Large intestine (tissue), 3 donors: ENCODE results near the gene EIF2D. TPM values are rescaled to one million over a fixed set of nuclear protein-coding genes. Genes with fewer than 3 reads are reported as not detected.
"Not testable (repeated sequence)": the region's sequence is repeated elsewhere in the genome, so short reads cannot be mapped to it uniquely, and the experiment has no call there.

ENCODE experiments used
- DNase-seq, 2 donors: peaks; one replicate each; pipeline versions ENCODE4 v3.0.0 to v3.0.0-alpha.2; 2013
- H3K27ac ChIP-seq: one replicate; pipeline ENCODE4 v1.5.1; 2013; ENCODE audit warnings: low read length
- H3K27me3 ChIP-seq: 2 replicates; pipeline ENCODE4 v1.6.1; 2013; ENCODE audit warnings: low read length; ENCODE audit not compliant: control insufficient read depth, insufficient read depth
- H3K36me3 ChIP-seq: 2 replicates; pipeline ENCODE4 v1.6.1; 2013; ENCODE audit warnings: low read length; ENCODE audit not compliant: control insufficient read depth, insufficient read depth
- H3K4me1 ChIP-seq: one replicate; pipeline ENCODE4 v1.6.1; 2013; ENCODE audit warnings: low read length; ENCODE audit not compliant: control insufficient read depth, insufficient read depth
- H3K4me3 ChIP-seq: one replicate; pipeline ENCODE4 v1.5.1; 2013; ENCODE audit warnings: low read length
- H3K9me3 ChIP-seq: one replicate; pipeline ENCODE4 v1.6.1; 2013; ENCODE audit warnings: mild to moderate bottlenecking, low read depth, low read length, moderate library complexity; ENCODE audit not compliant: control insufficient read depth
- WGBS: methylation state at CpG from one replicate; pipeline ENCODE4 v1.1.5; 2013; ENCODE audit warnings: low lambda C conversion rate; ENCODE audit not compliant: insufficient coverage; 5-methylcytosine and 5-hydroxymethylcytosine counted together
- polyA plus RNA-seq: library from polyadenylated mRNA; unstranded; fragments of 120-200 nt; gene quantifications from one replicate; pipeline ENCODE4 v1.2.1, GENCODE V29; 2013

Gene EIF2D
- polyA plus RNA-seq, 1 donor, result 53.2 TPM

DNA sequence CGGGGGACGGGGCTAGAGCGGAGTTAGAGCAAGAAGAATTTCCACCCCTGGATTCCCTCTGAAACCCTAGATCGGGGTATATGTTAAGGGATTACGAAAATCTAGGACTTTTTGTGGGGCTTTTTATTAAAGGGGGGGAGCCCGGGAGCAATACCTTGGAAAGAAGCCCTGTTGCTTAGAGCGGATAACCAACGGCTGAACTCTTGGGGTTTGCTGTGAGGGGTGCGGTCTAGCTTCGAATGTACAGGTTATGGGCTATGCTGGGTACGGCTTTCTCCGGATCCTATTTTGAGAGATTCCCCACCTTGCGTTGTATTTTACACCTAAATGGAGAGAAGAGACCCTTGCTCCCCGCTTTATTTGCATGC lies 23.7 kb upstream of the EIF2D start:
- no peak overlapping the region for H3K27ac ChIP-seq
- peaks cover 17% of the 10 kb centered on the region for H3K4me1 ChIP-seq
- DNase-seq, result peak in 1 of 2 donors; percentile 22
- H3K9me3 ChIP-seq, result no peaks in the 10 kb centered on the region
- H3K36me3 ChIP-seq, result no peaks in the 10 kb centered on the region
- H3K27me3 ChIP-seq, result peaks cover 14% of the 10 kb centered on the region
- WGBS, result 8% methylated on average over 2 of the region's 14 CpGs
- peak overlapping the region; percentile 53 for H3K4me3 ChIP-seq

DNA sequence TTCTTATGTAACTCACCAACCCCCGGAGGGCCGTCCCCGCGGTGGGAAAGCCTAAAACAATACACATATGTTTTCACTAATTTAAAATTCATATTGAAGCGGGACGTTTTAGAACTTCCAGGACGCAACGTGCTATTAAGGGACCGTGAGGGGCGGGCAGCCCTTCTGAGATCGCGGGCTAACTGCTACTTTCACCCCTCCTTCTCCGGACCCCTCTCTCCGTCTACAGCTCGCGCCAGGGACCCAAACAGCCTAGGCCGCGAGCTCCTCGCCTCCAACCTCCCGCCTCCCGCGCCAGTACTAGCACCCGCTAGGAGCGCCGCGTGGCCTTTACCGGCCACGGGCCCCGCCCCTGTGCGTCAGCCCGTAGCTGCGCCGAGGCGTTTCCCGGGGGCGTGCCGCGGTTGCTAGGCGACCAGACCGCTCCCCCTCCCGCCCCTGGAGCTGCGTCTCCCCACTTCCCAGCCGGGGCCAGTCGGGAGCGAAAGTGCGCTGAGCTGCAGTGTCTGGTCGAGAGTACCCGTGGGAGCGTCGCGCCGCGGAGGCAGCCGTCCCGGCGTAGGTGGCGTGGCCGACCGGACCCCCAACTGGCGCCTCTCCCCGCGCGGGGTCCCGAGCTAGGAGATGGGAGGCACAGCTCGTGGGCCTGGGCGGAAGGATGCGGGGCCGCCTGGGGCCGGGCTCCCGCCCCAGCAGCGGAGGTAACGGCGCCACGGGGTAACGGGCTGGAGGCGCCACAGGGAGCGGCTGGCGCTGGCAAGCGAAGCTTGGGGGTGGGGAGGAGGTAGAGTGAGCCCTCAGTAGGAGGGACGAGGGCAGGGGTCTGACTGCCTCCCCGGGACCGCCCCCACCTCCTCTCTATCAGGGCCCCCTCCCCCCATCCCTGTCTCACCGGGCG lies 23.1 kb upstream of the EIF2D start, which contains the start of gene DYRK3:
Gene DYRK3, plus strand, starts transcription at position 457 of the 898 bp plus-strand sequence. Its CDS starts 168 bp downstream, at position 625.
- no CpG with 5 or more reads among the region's 84 CpGs for WGBS
- H3K4me1 ChIP-seq, result peaks cover 17% of the 10 kb centered on the region
- peaks cover 14% of the 10 kb centered on the region for H3K27me3 ChIP-seq
- no peaks in the 10 kb centered on the region for H3K9me3 ChIP-seq
- peak within 1 kb of the TSS; percentile 3 for H3K27ac ChIP-seq
- peak within 1 kb of the TSS; percentile 53 for H3K4me3 ChIP-seq
- H3K36me3 ChIP-seq, result no peaks in the 10 kb centered on the region
- peak; percentile 93 to 96 for DNase-seq

DNA sequence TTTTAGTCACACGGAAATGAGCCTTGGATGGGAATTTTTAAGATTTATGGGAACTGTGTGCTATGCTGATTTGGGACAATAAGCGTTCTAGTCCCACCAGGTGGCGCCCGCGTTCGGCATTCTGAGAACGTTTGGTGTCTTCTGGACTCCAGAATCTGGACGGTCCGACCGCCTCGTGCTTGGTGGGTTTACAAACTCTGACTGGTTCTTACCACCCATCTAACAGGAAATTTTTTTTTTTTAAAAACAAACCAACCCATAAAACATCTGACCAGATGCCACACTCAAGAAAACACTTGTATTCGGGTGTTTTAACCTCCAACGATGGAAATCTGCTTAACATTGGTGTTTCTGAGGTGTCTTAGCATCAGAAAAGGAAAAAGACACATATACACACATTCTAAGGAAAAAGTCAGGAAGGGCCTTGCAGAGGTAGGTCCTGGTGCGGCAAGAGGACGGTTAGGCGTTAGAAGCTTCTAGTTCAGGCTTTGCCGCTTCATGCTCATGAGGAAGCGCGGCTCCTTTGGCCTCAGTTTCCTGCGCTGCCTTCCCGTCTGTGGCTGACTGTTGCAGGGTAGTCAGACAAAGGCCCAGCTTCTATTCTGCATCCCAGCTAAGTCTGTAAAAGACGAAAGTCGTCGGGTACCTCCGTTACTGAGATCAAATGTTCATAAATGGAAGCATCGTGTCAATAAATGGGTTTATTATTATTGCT lies 22.3 kb upstream of the EIF2D start:
- peak overlapping the region; percentile 53 for H3K4me3 ChIP-seq
- peaks cover 17% of the 10 kb centered on the region for H3K4me1 ChIP-seq
- no peaks in the 10 kb centered on the region for H3K36me3 ChIP-seq
- WGBS, result 4% methylated on average over 4 of the region's 26 CpGs
- DNase-seq, result peak; percentile 75 to 82
- H3K27me3 ChIP-seq, result peaks cover 14% of the 10 kb centered on the region
- no peaks in the 10 kb centered on the region for H3K9me3 ChIP-seq
- H3K27ac ChIP-seq, result peak overlapping the region; percentile 3

DNA sequence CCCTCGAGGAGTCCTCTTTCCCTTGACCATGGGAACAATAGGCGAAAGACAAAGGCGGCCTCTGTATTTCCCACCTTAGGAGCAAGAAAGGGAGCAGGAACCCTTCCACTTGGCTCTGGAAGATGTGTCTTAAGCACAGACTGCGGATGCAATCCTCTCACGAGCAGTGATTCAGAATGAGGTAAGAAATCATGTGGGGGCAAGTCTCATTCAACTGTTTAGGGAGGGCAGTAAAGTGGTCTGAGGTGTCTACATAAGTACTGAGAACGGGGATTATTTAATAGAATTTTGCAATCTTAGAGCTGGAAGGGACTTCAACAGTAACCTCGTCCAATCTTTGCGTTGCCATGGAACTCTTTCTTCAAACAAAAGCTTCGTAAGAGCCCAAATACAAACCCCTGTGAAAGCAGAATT lies 21.4 kb upstream of the EIF2D start:
- Histone ChIP-seq H3K4me1 (peaks cover 17% of the 10 kb centered on the region), H3K27ac (no peak overlapping the region), H3K4me3 (no peak overlapping the region), H3K27me3 (peaks cover 16% of the 10 kb centered on the region), H3K9me3 (no peaks in the 10 kb centered on the region), H3K36me3 (no peaks in the 10 kb centered on the region)
- DNase-seq, result peak in 1 of 2 donors; percentile 24
- 0% methylated on average over 2 of the region's 9 CpGs for WGBS

DNA sequence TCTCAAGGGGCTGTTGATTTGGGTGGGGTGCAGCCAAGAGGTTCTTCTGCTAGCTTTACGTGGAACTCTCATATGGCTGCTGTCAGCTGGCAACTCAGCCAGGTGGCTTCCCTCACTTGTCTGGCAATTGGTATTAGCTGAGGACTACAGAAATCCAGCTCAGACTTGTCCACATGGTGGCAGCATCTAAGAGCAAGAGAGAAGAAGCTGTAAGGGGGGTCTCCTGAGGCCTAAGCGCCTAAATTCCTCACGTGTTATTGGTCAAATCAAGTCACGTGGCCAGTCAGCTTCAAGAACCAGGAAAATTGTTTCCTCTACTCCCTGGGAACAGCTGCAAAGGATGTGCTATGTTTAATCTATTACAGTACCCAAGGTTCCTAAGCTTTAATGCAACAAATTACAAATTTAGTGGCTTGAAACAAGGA lies 18.8 kb upstream of the EIF2D start:
- no CpG with 5 or more reads among the region's 4 CpGs for WGBS
- H3K27me3 ChIP-seq, result peaks cover 16% of the 10 kb centered on the region
- DNase-seq, result peak; percentile 42 to 55
- no peak overlapping the region for H3K4me3 ChIP-seq
- no peak overlapping the region for H3K27ac ChIP-seq
- peaks cover 15% of the 10 kb centered on the region for H3K4me1 ChIP-seq
- H3K36me3 ChIP-seq, result no peaks in the 10 kb centered on the region
- no peaks in the 10 kb centered on the region for H3K9me3 ChIP-seq

DNA sequence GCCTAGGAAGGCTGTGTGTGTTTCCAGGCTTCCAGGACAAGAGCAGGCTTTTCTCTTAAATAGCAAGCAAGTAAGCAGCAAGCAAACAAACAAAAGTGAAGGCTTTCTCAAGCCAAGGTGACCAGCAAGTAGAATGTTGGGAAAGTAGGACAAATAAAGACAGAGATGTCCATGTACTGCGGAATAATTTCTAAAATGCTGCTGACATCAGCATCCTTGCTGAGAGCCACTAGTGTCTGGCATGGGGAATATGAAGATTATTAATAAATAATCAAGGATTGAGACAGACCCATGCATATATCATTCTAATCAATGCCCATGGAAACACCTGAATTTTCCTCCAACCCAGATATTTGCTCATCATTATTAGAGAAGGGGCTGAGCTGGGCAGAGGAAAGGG lies 16.7 kb upstream of the EIF2D start:
- Histone ChIP-seq H3K27ac (no peak overlapping the region), H3K36me3 (no peaks in the 10 kb centered on the region), H3K4me1 (no peaks in the 10 kb centered on the region), H3K27me3 (peaks cover 9% of the 10 kb centered on the region), H3K4me3 (no peak overlapping the region), H3K9me3 (no peaks in the 10 kb centered on the region)
- DNase-seq, result no peak
- WGBS, result no CpG with 5 or more reads among the region's 1 CpG

DNA sequence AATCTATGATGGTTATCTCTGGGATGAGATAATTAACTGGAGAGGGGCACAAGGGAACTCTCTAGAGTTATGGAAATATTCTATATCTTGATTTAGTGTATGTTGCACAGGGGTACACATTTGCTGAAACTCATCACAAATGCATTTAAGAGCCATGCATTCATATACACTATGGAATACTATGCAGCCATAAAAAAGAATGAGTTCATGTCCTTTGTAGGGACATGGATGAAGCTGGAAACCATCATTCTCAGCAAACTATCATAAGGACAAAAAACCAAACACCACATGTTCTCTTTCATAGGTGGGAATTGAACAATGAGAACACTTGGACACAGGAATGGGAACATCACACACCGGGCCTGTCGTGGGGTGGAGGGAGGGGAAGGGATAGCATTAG lies 14.1 kb upstream of the EIF2D start:
- not testable (repeated sequence) for H3K4me1 ChIP-seq, H3K4me3 ChIP-seq
- no CpG with 5 or more reads among the region's 2 CpGs for WGBS

DNA sequence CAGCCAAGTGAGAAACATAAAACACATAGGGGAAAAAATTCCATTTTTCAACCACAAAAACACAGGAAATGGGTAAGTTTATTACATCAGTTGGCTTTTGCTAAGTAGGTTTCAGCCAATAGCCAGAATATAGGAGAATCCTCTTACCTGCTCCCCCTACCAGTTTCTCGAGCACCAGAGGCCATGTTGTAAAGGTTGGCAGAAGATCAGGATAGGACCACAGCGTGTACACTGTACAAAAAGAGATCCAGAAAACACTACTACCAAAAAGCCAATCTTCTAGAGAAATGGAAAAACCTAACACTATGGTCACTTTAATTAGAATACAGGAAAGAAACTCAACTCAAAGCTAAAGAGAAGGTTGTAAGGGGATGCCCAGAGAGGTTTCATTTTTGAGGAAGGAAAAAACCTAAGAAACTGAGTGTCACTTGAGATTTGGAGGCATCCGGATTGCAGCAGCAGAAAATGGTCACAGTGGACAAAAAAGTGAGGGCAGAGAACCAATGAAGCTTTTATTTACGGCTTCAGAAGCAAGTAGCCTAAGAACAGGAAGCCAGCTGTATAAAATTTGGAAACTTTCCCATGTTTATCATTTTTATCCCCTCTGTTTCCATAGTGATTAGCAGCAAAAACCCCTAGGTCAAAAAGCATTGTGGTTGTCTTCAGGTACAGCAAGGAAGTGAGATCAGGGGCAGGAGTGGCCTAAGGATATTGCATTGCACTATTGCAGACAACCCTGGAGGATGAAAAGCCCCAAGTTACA lies 2.9 kb downstream of the EIF2D start:
- H3K27ac ChIP-seq, result no peak overlapping the region
- H3K9me3 ChIP-seq, result no peaks in the 10 kb centered on the region
- 100% methylated on average over 1 of the region's 4 CpGs for WGBS
- no peaks in the 10 kb centered on the region for H3K27me3 ChIP-seq
- peaks cover 4% of the 10 kb centered on the region for H3K4me1 ChIP-seq
- H3K36me3 ChIP-seq, result peaks cover 29% of the 10 kb centered on the region
- no peak for DNase-seq
- no peak overlapping the region for H3K4me3 ChIP-seq

More for the DNA sequence above, 14.1 kb upstream of the EIF2D start:
- not testable (repeated sequence) for H3K9me3 ChIP-seq, DNase-seq, H3K27ac ChIP-seq, H3K27me3 ChIP-seq, H3K36me3 ChIP-seq

DNA sequence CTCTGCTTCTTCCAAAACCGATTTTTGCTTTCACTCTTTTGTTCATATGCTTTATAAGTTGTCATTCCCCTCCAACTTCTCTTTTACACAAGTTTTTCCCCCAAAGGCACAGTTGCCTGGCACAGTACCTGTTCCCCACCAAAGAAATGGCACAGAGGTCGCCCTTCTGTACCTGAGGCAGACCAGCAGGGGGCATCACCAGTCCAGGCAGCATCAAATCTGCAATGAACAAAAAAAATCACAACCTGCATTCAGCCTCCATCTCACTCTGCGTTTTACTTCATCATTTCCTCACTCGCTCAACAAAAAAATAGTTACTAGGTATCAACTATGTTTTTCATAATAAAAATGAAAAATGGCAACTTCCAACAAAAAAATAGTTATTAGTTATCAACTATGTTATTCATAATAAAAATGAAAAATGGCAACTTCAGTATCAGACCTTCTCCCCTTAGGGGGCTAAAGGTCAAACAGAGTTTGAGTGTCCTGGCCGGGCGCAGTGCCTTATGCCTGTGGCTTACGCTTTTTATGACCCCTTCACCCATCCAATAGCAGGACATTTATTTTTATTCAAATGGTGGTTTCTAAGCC lies 4.1 kb downstream of the EIF2D start:
- DNase-seq, result no peak
- H3K4me3 ChIP-seq, result no peak overlapping the region
- peaks cover 36% of the 10 kb centered on the region for H3K36me3 ChIP-seq
- WGBS, result 82% methylated on average over 2 of the region's 7 CpGs
- no peak overlapping the region for H3K27ac ChIP-seq
- H3K27me3 ChIP-seq, result no peaks in the 10 kb centered on the region
- H3K4me1 ChIP-seq, result peaks cover 4% of the 10 kb centered on the region
- no peaks in the 10 kb centered on the region for H3K9me3 ChIP-seq

DNA sequence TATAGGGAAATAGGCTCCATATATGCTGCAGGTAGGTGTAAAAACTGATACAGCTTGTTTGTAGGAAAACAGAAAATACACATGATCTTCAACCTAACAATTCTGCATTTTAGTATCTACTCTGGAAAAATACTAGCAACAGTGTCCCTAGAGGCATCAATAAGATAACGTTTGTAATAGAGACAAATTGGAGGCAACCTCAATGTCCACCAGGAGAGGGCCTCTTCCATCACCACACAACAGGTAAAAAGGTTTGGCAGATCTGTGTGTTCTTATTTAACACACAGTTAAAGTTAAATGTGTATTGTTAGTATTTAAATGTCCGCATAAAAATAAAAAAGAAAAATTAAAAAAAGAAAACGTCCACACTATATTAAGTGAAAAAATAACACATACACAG lies 5.4 kb downstream of the EIF2D start:
- H3K27me3 ChIP-seq, result no peaks in the 10 kb centered on the region
- H3K27ac ChIP-seq, result no peak overlapping the region
- no peaks in the 10 kb centered on the region for H3K9me3 ChIP-seq
- no peak for DNase-seq
- 88% methylated on average over 2 of the region's 3 CpGs for WGBS
- H3K4me1 ChIP-seq, result peaks cover 4% of the 10 kb centered on the region
- peaks cover 50% of the 10 kb centered on the region for H3K36me3 ChIP-seq
- no peak overlapping the region for H3K4me3 ChIP-seq
